HG03175 (cell line): Measurements from ENCODE around the gene SCNN1B.
"Not testable (repeated sequence)": the region's sequence is repeated elsewhere in the genome, so short reads cannot be mapped to it uniquely, and the experiment has no call there.

Experiments used
- ATAC-seq: cut with Tn5 transposase; IDR thresholded peaks from one replicate; pipeline ENCODE4 v1.9.1; 2021; ENCODE audit warnings: mild to moderate bottlenecking, moderate library complexity; ENCODE audit not compliant: unreplicated experiment

Gene SCNN1B

GRCh38 chr16:23400447-23400846, 98.3 kb downstream of the SCNN1B start:
- not testable (repeated sequence) for ATAC-seq

GRCh38 chr16:23401139-23401538, 99.0 kb downstream of the SCNN1B start:
- no peak for ATAC-seq

- no peak for ATAC-seq
Observed at GRCh38 chr16:23402100-23402499, 100.0 kb downstream of the SCNN1B start.

GRCh38 chr16:23403547-23403946, 101.4 kb downstream of the SCNN1B start:
- no peak for ATAC-seq

- ATAC-seq, result no peak
Observed at GRCh38 chr16:23406024-23406423, 103.9 kb downstream of the SCNN1B start.

- ATAC-seq, result no peak
Observed at GRCh38 chr16:23406546-23407240, 104.6 kb downstream of the SCNN1B start.

GRCh38 chr16:23407436-23408127, 105.5 kb downstream of the SCNN1B start:
- ATAC-seq, result no peak

- ATAC-seq, result no peak
Observed at GRCh38 chr16:23408242-23408822, 106.2 kb downstream of the SCNN1B start.

- ATAC-seq, result no peak
Observed at GRCh38 chr16:23408823-23409298, 106.8 kb downstream of the SCNN1B start.

GRCh38 chr16:23409522-23409921, 107.4 kb downstream of the SCNN1B start:
- no peak for ATAC-seq

GRCh38 chr16:23410176-23410575, 108.1 kb downstream of the SCNN1B start:
- no peak for ATAC-seq

GRCh38 chr16:23414731-23415130, 112.6 kb downstream of the SCNN1B start:
- no peak for ATAC-seq

- ATAC-seq, result no peak
Observed at GRCh38 chr16:23416816-23417215, 114.7 kb downstream of the SCNN1B start.

GRCh38 chr16:23420011-23420410, 117.9 kb downstream of the SCNN1B start:
- ATAC-seq, result no peak

- no peak for ATAC-seq
Observed at GRCh38 chr16:23423496-23424049, 121.5 kb downstream of the SCNN1B start.

- no peak for ATAC-seq
Observed at GRCh38 chr16:23424292-23424958, 122.3 kb downstream of the SCNN1B start.

GRCh38 chr16:23428351-23428750, 126.2 kb downstream of the SCNN1B start:
- no peak for ATAC-seq
